H9 (cell line): Measurements from ENCODE around the gene FBXL14. TPM values are rescaled to one million over a fixed set of nuclear protein-coding genes. Genes with fewer than 3 reads are reported as not detected.
A peak's percentile ranks its signal among the peaks of the same experiment; 100 is the strongest.

Experiments used
- DNase-seq: peaks from one replicate; pipeline ENCODE4 v3.0.0-alpha.2; 2017
- H2AFZ ChIP-seq: one replicate; pipeline ENCODE4 v1.6.1; 2013; ENCODE audit warnings: mild to moderate bottlenecking, low read length, control low read depth, moderate library complexity
- H2AK5ac ChIP-seq: 2 replicates; pipeline ENCODE4 v1.6.1; 2013; ENCODE audit warnings: low read length, control low read depth, mixed read lengths; ENCODE audit not compliant: insufficient read length
- H2BK120ac ChIP-seq: one replicate; pipeline ENCODE4 v1.6.1; 2013; ENCODE audit warnings: low read depth, mild to moderate bottlenecking, low read length, control low read depth, inconsistent platforms; ENCODE audit not compliant: poor library complexity, severe bottlenecking
- H2BK12ac ChIP-seq: 2 replicates; pipeline ENCODE4 v1.6.1; 2013; ENCODE audit warnings: low read length, control low read depth, mixed read lengths, low read depth; ENCODE audit not compliant: insufficient read length
- H2BK15ac ChIP-seq: 2 replicates; pipeline ENCODE4 v1.6.1; 2013; ENCODE audit warnings: low read depth, low read length, control low read depth
- H2BK20ac ChIP-seq: one replicate; pipeline ENCODE4 v1.6.1; 2013; ENCODE audit warnings: low read depth, mild to moderate bottlenecking, low read length, control low read depth, inconsistent platforms; ENCODE audit not compliant: poor library complexity, severe bottlenecking
- H2BK5ac ChIP-seq: 2 replicates; pipeline ENCODE4 v1.6.1; 2013; ENCODE audit warnings: low read length, control low read depth, mixed read lengths; ENCODE audit not compliant: insufficient read length
- H3K14ac ChIP-seq: 2 replicates; pipeline ENCODE4 v1.6.1; 2013; ENCODE audit warnings: low read length, control low read depth; ENCODE audit not compliant: insufficient read depth
- H3K18ac ChIP-seq: 2 replicates; pipeline ENCODE4 v1.6.1; 2013; ENCODE audit warnings: low read depth, mild to moderate bottlenecking, mixed read lengths, low read length, control low read depth; ENCODE audit not compliant: insufficient read length
- H3K23ac ChIP-seq: 2 replicates; pipeline ENCODE4 v1.6.1; 2013; ENCODE audit warnings: low read length, control low read depth, mixed read lengths, low read depth; ENCODE audit not compliant: insufficient read length
- H3K23me2 ChIP-seq: 2 replicates; pipeline ENCODE4 v1.6.1; 2013; ENCODE audit warnings: low read depth, mild to moderate bottlenecking, mixed read lengths, low read length, control low read depth; ENCODE audit not compliant: insufficient read length, poor library complexity, severe bottlenecking
- H3K27ac ChIP-seq: 2 replicates; pipeline ENCODE4 v1.5.1; 2013; ENCODE audit warnings: low read length, control low read depth, mixed read lengths, low read depth; ENCODE audit not compliant: insufficient read length
- H3K27me3 ChIP-seq: 2 replicates; pipeline ENCODE4 v1.6.1; 2013; ENCODE audit warnings: low read length, control low read depth, inconsistent platforms; ENCODE audit not compliant: insufficient read depth
- H3K4ac ChIP-seq: 2 replicates; pipeline ENCODE4 v1.6.1; 2013; ENCODE audit warnings: low read depth, mild to moderate bottlenecking, control low read depth, inconsistent platforms, low read length, moderate library complexity
- H3K4me1 ChIP-seq: 2 replicates; pipeline ENCODE4 v1.6.1; 2013; ENCODE audit warnings: low read length, control low read depth, inconsistent platforms; ENCODE audit not compliant: insufficient read depth
- H3K4me2 ChIP-seq: 2 replicates; pipeline ENCODE4 v1.6.1; 2013; ENCODE audit warnings: low read length, control low read depth, mixed read lengths; ENCODE audit not compliant: insufficient read length, insufficient read depth
- H3K56ac ChIP-seq: 2 replicates; pipeline ENCODE4 v1.6.1; 2013; ENCODE audit warnings: low read depth, mild to moderate bottlenecking, mixed read lengths, low read length, control low read depth; ENCODE audit not compliant: insufficient read length
- H3K79me1 ChIP-seq: 2 replicates; pipeline ENCODE4 v1.6.1; 2013; ENCODE audit warnings: low read depth, mild to moderate bottlenecking, moderate library complexity, low read length, control low read depth, inconsistent platforms; ENCODE audit not compliant: insufficient read depth, poor library complexity, severe bottlenecking
- H3K79me2 ChIP-seq: 2 replicates; pipeline ENCODE4 v1.6.1; 2013; ENCODE audit warnings: low read length, control low read depth, inconsistent platforms; ENCODE audit not compliant: insufficient read depth
- H3K9ac ChIP-seq: 2 replicates; pipeline ENCODE4 v1.6.1; 2013; ENCODE audit warnings: low read length, control low read depth, mixed read lengths; ENCODE audit not compliant: insufficient read length; ENCODE audit errors: extremely low read depth
- H3K9me3 ChIP-seq: one replicate; pipeline ENCODE4 v1.6.1; 2013; ENCODE audit warnings: low read depth, low read length, inconsistent platforms; ENCODE audit not compliant: control insufficient read depth
- H3T11ph ChIP-seq: one replicate; pipeline ENCODE4 v1.6.1; 2013; ENCODE audit warnings: mild to moderate bottlenecking, low read length, control low read depth, inconsistent platforms
- H4K20me1 ChIP-seq: one replicate; pipeline ENCODE4 v1.6.1; 2013; ENCODE audit not compliant: control insufficient read depth, insufficient read length, insufficient read depth
- H4K5ac ChIP-seq: 2 replicates; pipeline ENCODE4 v1.6.1; 2013; ENCODE audit warnings: low read depth, mild to moderate bottlenecking, mixed read lengths, low read length, control low read depth; ENCODE audit not compliant: insufficient read length
- H4K8ac ChIP-seq: replicated peaks from 2 replicates; pipeline ENCODE4 v1.6.1; 2013; ENCODE audit warnings: low read length, control low read depth, mixed read lengths, low read depth; ENCODE audit not compliant: insufficient read length
- H4K91ac ChIP-seq: 2 replicates; pipeline ENCODE4 v1.6.1; 2013; ENCODE audit warnings: low read depth, mild to moderate bottlenecking, moderate library complexity, mixed read lengths, low read length, control low read depth; ENCODE audit not compliant: insufficient read length
- H3K27ac Mint-ChIP-seq, 3 experiments: 2 replicates in 2 of 3; 3 replicates in 1 of 3; pipeline ENCODE4 v1.8.0; 2020 to 2021; ENCODE audit warnings: mixed read lengths in 3 of 3, mild to moderate bottlenecking in 1 of 3, moderate library complexity in 1 of 3
- H3K27me3 Mint-ChIP-seq: 2 replicates; pipeline ENCODE4 v1.8.0; 2021; ENCODE audit warnings: low read depth, mild to moderate bottlenecking, moderate library complexity, mixed read lengths
- H3K36me3 Mint-ChIP-seq, 3 experiments: 2 replicates in 2 of 3; 3 replicates in 1 of 3; pipeline ENCODE4 v1.8.0; 2020 to 2021; ENCODE audit warnings: low read depth in 3 of 3, mixed read lengths in 3 of 3; ENCODE audit not compliant: insufficient read depth in 1 of 3
- H3K4me1 Mint-ChIP-seq, 2 experiments: 2 replicates each; pipeline ENCODE4 v1.8.0; 2020; ENCODE audit warnings: mixed read lengths in 2 of 2
- H3K4me3 Mint-ChIP-seq, 2 experiments: 2 replicates in 1 of 2; 3 replicates in 1 of 2; pipeline ENCODE4 v1.8.0; 2020 to 2021; ENCODE audit warnings: mild to moderate bottlenecking in 2 of 2, mixed read lengths in 2 of 2, moderate library complexity in 1 of 2
- H3K9me3 Mint-ChIP-seq, 2 experiments: 2 replicates in 1 of 2; 3 replicates in 1 of 2; pipeline ENCODE4 v1.8.0; 2020; ENCODE audit warnings: mild to moderate bottlenecking in 2 of 2, mixed read lengths in 2 of 2, moderate library complexity in 1 of 2
- CTCF ChIP-seq: fragments of 200-600 bp; sonication (generic); conservative IDR thresholded peaks from 3 replicates; pipeline ENCODE4 v1.8.0; 2021; ENCODE audit warnings: antibody characterized with exemption, mild to moderate bottlenecking
- WGBS: extraction: QIAGEN DNeasy Blood & Tissue Kit; methylation state at CpG from one replicate; pipeline ENCODE4 v1.1.7; 2013; ENCODE audit warnings: missing lambda C conversion rate, low lambda C conversion rate, mixed read lengths; ENCODE audit not compliant: insufficient read length; ENCODE audit errors: extremely low coverage; 5-methylcytosine and 5-hydroxymethylcytosine counted together
- total RNA-seq: library from RNA; stranded (reverse); gene quantifications from 2 replicates; pipeline ENCODE4 v1.2.1, GENCODE V29; 2021

Gene FBXL14
- total RNA-seq, 1 experiment from 2014 or later: 15.6 TPM

- Histone ChIP-seq H2BK12ac (no peak overlapping the region), H3K27ac (no peak overlapping the region), H4K8ac (no peak overlapping the region), H3K56ac (no peak overlapping the region), H2BK120ac (no peak overlapping the region), H3K79me2 (no peaks in the 10 kb centered on the region), H2BK20ac (no peak overlapping the region), H4K91ac (no peak overlapping the region), H3K9ac (no peak overlapping the region), H2AFZ (no peak overlapping the region), H3K4ac (no peak overlapping the region), H3K23ac (no peak overlapping the region), H3K23me2 (no peaks in the 10 kb centered on the region), H4K20me1 (no peaks in the 10 kb centered on the region), H2AK5ac (no peak overlapping the region), H3K4me2 (no peak overlapping the region), H3K9me3 (no peaks in the 10 kb centered on the region), H3K27me3 (no peaks in the 10 kb centered on the region), H4K5ac (no peak overlapping the region), H3K18ac (no peak overlapping the region), H2BK15ac (no peak overlapping the region), H3T11ph (no peak overlapping the region), H3K4me1 (no peaks in the 10 kb centered on the region), H3K14ac (no peak overlapping the region), H2BK5ac (no peak overlapping the region), H3K79me1 (no peaks in the 10 kb centered on the region)
- Mint-ChIP-seq H3K4me3 (no peak overlapping the region), H3K36me3 (no peaks in the 10 kb centered on the region), H3K27me3 (peaks cover 12% of the 10 kb centered on the region), H3K9me3 (no peaks in the 10 kb centered on the region), H3K4me1 (peaks cover 2 to 15% of the 10 kb centered on the region in 2 experiments; a peak in 3 of 4 replicates), H3K27ac (peak overlapping the region in 1 of 3 experiments; percentile 84; a peak in 1 of 7 replicates)
- no CpG with 5 or more reads among the region's 18 CpGs for WGBS
- no peak for TF ChIP-seq CTCF
- DNase-seq: no peak
Observed at GRCh38 chr12:1640328-1641234, 46.2 kb upstream of the FBXL14 start.
